ENCODE measurements around the gene UPF2. TPM values are rescaled to one million over a fixed set of nuclear protein-coding genes. Genes with fewer than 3 reads are reported as not detected.
A peak's percentile ranks its signal among the peaks of the same experiment; 100 is the strongest.

Gene UPF2
- total RNA-seq, 1 donor from 2014 or later = 25.1 TPM

DNA sequence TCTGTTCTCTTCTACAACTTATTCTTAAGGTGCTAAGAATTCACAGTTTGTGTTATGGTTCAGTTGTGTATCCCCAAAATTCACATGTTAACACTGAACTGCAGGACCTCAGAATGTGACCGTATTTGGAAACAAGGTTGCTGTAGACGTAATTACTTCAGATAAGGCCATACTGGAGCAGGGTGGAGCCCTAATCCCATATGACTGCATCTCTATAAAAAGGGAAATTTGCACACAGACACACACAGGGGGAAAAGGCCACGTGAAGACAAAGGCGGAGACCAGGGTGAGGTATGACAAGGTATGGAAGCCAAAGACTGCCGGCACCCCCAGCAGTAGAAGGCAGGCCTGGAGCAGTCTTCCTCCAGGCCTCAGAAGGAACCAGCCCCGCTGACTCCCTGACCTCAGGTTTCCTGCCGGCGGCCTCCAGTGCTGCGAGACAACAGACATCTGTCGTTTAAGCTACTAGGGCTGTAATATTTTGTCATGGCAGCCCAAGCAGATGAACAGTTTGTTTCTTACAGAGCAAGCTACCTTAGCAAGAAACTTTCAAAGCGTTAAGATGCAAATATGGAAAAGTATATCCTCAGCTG lies 120.7 kb downstream of the UPF2 start:
- no peak for TF ChIP-seq CTCF (conservative IDR thresholded peaks at IDR 0.05)
- Mint-ChIP-seq H3K36me3 (ENCODE audit: low read depth) (peaks cover 40% of the 10 kb centered on the region), H3K4me3 (no peak overlapping the region), H3K27ac (ENCODE audit: unreplicated experiment) (peak overlapping the region; percentile 37), H3K4me1 (peaks cover 10% of the 10 kb centered on the region), H3K9me3 (no peaks in the 10 kb centered on the region), H3K27me3 (ENCODE audit: low read depth) (no peaks in the 10 kb centered on the region)
- no peak for DNase-seq (ENCODE audit: low read depth, low spot score)

DNA sequence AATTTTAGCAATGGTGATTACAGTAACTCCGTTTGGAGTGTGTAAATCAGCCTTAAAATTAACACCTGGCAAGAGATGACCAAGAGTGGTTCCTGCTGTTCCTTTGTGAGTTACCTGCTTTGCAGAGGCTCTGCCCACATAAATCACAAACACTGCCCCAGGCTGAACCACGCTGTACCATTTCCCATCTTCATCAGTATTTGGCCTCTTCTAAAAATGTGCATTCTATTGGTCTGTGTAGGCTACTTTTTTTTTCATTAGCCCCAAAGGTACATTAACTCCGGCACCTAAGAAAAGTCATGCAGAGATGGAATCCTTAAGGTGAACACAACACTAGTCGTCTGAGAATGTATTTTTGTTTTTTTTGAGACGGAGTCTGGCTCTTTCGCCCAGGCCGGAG lies 123.3 kb downstream of the UPF2 start:
- H3K27ac Mint-ChIP-seq (ENCODE audit: unreplicated experiment) = no peak overlapping the region
- H3K4me1 Mint-ChIP-seq = peaks cover 10% of the 10 kb centered on the region
- DNase-seq (ENCODE audit: low read depth, low spot score) = no peak
- H3K4me3 Mint-ChIP-seq = no peak overlapping the region
- H3K27me3 Mint-ChIP-seq (ENCODE audit: low read depth) = no peaks in the 10 kb centered on the region
- H3K36me3 Mint-ChIP-seq (ENCODE audit: low read depth) = peaks cover 25% of the 10 kb centered on the region
- H3K9me3 Mint-ChIP-seq = no peaks in the 10 kb centered on the region
- TF ChIP-seq CTCF (conservative IDR thresholded peaks at IDR 0.05) = no peak

DNA sequence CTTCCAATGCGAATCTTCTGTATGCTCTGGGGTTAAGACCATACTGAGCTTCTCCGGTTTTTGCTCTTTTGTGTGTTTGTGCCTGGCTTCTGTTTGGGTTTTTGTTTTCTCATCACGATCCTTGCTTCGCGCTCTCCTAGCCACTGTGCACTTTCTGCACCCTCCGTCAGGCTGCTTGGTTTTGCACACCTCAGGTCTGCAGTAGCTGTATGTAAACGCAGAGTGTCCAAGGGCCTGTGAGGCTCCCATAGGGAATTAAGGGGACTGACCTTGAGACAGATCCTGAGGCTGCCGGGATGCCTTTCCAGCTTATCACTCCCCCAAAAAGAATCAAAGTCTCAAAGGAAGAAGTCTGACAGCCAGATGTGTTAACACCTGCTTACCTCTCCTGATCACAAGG lies 124.2 kb downstream of the UPF2 start:
- DNase-seq (ENCODE audit: low read depth, low spot score) = no peak
- TF ChIP-seq CTCF (conservative IDR thresholded peaks at IDR 0.05) = no peak
- no peaks in the 10 kb centered on the region for H3K27me3 Mint-ChIP-seq (ENCODE audit: low read depth)
- no peak overlapping the region for H3K27ac Mint-ChIP-seq (ENCODE audit: unreplicated experiment)
- peaks cover 12% of the 10 kb centered on the region for H3K4me1 Mint-ChIP-seq
- H3K9me3 Mint-ChIP-seq = no peaks in the 10 kb centered on the region
- no peak overlapping the region for H3K4me3 Mint-ChIP-seq
- peaks cover 25% of the 10 kb centered on the region for H3K36me3 Mint-ChIP-seq (ENCODE audit: low read depth)

- Mint-ChIP-seq H3K27ac (ENCODE audit: unreplicated experiment) (no peak overlapping the region), H3K36me3 (ENCODE audit: low read depth) (no peaks in the 10 kb centered on the region), H3K4me3 (no peak overlapping the region), H3K27me3 (ENCODE audit: low read depth) (no peaks in the 10 kb centered on the region), H3K4me1 (peaks cover 10% of the 10 kb centered on the region), H3K9me3 (no peaks in the 10 kb centered on the region)
- TF ChIP-seq CTCF (conservative IDR thresholded peaks at IDR 0.05) = no peak
- no peak for DNase-seq (ENCODE audit: low read depth, low spot score)
These were observed 129.4 kb downstream of the UPF2 start for GRCh38 chr10:11913079-11913641.

GRCh38 chr10:11910102-11910501 lies 132.5 kb downstream of the UPF2 start:
- no peak overlapping the region for H3K4me3 Mint-ChIP-seq

More at GRCh38 chr10:11910102-11910501, 132.5 kb downstream of the UPF2 start:
- Mint-ChIP-seq H3K27me3 (ENCODE audit: low read depth) (no peaks in the 10 kb centered on the region), H3K4me1 (peaks cover 14% of the 10 kb centered on the region), H3K27ac (ENCODE audit: unreplicated experiment) (peak overlapping the region; percentile 75), H3K9me3 (no peaks in the 10 kb centered on the region), H3K36me3 (ENCODE audit: low read depth) (no peaks in the 10 kb centered on the region)
- no peak for TF ChIP-seq CTCF (conservative IDR thresholded peaks at IDR 0.05)
- DNase-seq (ENCODE audit: low read depth, low spot score) = no peak
